Fibroblast of skin of left biceps (primary cell): ENCODE data around the gene ACSF3.

Experiments used
- DNase-seq, 2 experiments: peaks; one replicate each; pipeline ENCODE4 v3.0.0-alpha.2; 2013; ENCODE audit warnings: low read depth in 2 of 2

Gene ACSF3

DNA sequence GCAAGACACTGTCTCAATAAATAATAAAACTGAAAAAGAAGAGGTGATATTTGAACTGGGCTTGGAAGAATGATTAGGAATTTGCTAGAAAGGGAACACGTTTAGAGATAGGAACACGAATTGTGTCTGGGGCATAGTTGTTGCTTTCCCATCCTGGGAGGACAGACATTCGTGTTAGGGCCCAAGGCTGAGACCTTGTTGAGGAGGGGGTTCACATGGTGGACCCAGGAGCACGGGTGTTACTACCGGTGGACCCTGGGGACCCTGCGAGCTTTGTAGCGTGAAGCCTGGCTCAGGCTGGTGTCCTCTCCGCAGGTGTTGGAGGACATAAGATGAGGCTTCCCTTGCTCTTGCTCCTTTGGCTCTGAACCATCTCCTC lies 1.2 kb downstream of the ACSF3 start:
- no peak for DNase-seq

DNA sequence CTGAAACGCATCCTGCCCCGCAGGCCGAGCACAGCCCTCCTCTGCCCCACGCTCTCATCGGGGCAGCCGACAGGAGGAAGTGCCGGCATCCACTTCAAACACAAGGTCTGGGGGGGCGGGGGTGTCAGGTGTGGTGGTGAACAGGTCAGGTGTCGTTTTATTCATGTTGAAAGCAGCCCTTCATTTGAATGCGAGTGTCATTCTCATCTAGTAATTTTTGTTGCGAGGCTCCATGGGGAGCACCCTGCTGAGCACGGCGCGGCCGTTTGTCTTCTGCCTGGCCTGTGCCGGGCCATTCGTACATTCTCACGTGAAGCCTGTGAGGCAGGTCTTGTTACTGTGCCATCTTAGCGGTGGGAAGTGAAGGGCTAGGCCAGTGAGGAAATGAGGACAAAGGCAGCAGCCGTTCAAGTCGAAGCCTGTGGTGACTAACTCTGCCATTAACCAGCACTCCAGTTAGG lies 1.9 kb downstream of the ACSF3 start:
- no peak for DNase-seq

DNA sequence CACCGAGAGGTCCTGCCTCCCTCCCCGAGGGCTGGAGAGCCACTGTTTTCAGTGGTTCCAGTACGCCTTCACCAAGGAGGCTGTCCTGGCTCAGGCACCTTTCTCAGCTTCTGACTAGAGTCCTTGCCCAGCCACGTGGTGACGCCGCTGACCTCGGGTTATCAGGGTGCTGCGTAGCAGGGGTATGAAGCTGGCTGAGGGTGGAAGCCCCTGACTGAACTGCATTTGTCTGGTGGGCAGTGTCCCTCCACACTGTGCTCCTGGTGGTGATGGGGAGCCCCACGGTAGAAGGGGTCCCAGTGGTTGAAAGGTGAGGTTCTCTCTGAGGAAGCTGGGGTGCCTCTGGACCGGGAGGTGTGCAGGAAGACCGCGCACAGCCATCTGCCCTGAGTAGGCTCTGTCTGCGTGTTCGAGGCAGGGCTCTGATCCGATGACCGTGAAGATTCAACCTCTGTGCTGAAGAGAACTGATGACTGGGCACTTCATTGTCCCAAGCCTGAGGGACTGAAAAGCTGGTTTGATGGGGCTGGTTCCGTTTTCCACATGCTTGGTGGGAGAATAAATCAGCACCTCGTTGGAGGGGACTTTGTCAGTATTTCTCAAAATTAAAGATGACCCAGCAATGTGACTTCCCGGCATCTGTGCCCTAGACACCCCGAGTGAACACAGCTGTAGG lies 2.5 kb downstream of the ACSF3 start:
- DNase-seq: no peak

DNA sequence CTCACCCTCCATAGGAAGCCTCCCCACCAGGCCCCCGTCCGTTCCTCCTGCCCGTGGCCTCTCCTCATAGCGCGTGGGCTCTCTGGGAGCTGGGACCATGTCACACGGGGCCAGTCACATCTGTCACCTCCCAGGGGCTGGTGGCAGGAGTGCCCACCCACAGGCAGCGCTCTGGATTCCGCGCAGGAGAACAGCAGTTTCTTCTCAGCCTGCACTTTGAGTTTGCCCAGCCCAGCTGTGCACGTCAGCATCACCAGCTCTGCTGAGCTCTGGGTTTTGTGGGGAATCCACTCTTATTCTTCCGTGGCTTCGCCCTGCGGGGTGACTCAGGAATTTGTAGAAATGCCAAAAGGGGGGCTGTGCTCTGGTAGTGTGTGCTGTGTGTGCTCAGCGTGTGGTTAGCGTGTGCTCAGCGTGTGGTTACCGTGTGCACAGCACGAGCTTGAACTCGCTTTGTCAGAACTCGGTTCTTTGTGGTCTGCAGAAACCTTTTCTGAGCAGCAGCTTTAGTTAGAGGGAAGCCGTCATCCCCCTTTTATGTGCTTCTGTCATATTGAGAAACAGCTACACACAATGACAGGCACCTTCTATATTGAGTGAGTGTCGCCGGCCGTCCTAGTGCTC lies 3.2 kb downstream of the ACSF3 start:
- DNase-seq: no peak

DNA sequence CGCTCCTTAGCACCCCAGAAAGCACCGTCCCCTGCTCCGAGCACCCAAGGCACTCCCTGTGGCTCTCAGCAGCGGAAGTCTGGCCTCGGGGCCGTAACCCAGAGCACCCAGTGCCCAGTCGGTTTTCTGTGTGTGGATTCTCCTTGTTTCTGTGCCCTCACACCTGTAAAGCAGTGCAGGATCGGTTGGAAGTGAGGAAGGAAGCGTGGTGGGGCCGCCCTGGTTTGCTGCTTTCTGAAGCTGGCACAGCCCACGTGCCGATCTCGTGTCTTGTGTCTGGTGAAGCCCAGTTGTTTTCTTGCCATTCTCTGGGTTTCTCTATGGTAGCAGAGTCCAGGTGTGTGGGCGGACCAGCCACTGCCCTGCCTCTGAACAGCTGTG lies 3.7 kb downstream of the ACSF3 start:
- DNase-seq: no peak

DNA sequence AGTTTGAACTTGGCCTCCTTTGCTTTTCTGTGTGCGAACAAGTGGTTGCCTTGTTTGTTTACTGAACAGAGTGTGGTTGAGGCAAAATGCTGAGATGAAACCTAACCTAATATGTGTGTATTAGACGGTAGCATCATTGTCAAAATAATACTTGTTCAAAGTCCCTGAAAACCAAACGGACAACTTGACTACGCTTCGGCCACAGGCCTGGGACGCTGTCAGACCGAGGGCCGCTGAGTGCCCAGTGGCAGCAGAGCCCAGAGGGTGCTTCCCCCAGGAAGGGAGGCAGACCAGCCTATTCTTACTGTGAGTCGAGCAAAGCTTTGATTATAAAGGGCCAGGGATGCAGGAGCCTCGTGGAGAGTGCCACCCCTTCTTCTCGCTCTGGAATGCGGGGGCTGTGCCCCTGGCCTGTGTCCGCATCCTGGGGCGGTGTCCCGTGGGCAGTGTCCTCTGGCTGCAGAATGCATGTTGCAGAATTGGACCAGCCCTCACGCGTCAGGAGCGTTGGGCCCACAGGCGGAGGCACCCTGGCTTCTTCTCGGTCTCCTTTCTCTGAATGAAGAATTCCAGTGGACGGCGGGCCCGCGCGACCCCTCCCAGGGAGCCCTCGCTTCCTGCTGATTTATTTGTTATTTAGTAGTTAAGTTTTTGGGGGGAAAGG lies 5.2 kb downstream of the ACSF3 start:
- DNase-seq: no peak

DNA sequence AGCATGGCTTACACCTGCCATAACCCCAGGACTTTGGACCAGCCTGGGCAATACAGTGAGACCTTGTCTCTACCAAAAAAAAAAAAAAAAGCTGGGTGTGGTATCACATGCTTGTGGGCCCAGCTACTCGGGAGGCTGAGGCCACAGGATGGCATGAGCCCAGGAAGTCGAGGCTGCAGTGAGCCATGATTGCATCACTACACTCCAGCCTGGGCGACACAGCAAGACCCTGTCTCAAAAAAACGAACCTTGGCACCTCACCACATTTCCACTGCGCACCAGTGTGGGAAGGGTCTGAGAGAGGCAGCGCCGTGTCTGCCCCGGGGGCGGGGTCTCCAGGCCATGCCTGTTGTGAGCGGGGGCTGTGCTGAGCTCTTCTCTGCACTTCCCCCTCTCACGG lies 6.3 kb downstream of the ACSF3 start:
- DNase-seq: no peak

DNA sequence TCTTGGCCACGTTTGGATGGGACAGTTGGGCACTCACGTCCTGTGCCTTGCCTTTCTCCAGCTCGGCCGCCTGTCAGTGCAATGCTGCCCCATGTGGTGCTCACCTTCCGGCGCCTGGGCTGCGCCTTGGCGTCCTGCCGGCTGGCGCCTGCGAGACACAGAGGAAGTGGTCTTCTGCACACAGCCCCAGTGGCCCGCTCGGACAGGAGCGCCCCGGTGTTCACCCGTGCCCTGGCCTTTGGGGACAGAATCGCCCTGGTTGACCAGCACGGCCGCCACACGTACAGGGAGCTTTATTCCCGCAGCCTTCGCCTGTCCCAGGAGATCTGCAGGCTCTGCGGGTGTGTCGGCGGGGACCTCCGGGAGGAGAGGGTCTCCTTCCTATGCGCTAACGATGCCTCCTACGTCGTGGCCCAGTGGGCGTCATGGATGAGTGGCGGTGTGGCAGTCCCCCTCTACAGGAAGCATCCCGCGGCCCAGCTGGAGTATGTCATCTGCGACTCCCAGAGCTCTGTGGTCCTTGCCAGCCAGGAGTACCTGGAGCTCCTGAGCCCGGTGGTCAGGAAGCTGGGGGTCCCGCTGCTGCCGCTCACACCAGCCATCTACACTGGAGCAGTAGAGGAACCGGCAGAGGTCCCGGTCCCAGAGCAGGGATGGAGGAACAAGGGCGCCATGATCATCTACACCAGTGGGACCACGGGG lies 7.1 kb downstream of the ACSF3 start:
- DNase-seq: no peak

DNA sequence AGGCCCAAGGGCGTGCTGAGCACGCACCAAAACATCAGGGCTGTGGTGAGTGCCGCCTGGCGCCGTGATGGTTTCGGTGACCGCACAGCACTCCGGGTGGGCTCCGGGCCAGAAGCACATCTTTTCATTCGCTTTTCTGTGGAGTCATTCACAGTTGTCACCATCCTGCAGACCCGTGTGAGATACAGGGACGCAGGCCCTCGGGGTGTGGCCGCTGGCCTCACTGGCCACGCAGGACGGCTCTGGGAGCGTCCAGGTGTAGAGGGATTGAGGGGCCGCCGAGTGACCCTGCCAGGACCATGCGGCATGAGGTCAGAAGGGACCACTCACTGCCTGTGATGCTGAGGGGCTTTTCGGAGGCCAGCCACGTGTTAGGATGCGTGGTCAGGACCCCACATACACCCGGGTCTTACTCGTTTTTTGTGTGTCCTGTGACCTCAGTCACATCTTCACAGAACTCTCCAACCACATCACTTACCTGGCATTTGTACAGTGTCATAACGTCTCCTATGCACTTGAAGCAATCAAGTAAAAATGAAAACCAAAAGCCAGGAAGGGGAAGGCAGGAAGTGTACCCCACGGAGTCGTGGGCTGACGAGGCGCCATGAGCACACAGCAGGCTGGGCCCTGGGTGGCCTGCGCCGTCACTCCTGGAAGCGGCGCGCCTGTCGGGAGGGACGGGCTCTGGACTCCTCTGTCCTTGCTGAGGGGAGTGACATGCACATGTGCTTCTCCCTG lies 7.8 kb downstream of the ACSF3 start:
- no peak for DNase-seq

DNA sequence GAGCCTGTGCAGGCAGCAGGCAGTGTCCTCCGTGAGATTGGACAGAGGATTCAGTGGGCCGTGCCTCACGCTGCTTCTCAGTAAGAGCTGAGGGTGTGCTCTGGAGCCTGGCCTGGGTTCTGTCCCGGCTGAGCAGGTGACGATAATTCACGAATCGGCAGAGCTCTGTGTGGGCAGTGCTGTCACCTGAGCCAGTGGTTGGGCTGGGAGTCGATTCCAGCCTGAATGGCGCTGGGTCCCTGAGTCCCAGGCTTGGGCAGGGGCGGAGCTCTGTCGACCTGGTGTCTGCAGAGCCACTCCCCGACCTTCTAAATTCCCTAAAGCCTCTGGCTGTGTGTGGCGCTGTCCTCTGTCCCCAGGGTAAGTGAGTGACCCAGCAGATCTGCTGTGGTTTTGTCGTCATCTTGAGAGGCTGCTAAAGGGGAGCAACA lies 8.4 kb downstream of the ACSF3 start:
- no peak for DNase-seq

DNA sequence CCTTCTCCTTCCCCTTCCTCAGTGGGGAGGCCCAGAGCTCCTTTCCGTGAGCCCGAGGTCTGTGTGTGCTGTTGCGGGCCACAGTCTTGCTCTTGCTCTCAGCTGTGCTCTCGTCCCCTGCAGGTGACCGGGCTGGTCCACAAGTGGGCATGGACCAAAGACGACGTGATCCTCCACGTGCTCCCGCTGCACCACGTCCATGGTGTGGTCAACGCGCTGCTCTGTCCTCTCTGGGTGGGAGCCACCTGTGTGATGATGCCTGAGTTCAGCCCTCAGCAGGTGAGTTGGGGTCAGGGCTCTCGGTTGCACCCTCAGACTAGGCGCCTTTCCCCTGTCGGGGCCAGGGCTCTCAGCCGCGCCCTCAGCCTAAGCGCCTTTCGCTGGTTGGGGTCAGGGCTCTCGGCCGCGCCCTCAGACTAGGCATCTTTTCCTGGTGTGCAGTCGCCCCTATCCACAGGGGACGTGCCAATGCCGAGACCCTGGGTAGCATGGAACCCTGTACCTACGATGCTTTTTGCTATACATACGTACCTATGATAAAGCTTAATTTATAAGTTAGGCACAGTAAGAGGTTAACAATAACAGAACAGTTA lies 8.9 kb downstream of the ACSF3 start:
- no peak for DNase-seq

DNA sequence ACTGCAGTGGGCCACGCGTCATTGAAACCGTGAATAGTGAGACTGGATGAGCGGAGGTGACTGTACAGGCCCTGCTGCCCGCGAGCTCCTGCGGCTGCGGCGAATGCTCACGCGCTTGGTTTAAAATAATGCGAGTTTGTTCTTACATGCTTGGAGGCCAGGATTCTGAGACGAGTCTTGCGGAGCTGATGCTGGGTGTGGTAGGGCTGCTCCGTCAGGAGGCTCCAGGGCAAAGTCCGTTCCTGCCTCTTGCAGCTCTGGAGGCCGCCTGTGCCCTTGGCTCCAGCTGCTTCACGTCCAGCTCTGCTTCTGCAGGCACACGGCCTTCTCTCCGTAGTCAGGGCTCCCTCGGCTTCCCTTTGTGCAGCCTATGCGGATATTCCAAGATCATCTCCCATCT lies 9.5 kb downstream of the ACSF3 start:
- DNase-seq: no peak

DNA sequence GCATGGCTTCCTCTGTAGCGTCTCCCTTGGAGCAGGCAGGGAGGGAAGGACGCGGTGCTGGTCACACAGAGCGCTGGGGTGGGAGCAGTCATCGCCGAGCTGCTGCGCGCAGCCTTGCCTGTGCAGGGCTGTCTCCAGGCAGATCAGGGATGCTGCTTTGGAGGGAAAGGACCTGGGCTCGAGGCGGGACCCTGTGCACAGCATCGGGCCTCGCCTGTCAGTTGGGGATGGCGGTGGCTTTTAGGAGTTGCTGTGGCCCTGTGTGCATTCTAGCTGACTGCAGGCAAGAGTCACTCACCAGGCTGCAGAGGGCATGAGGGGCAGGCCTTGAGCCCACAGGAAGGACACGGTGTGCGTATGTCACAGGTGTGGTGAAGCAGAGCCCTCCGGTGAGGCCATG lies 10.1 kb downstream of the ACSF3 start:
- no peak for DNase-seq

DNA sequence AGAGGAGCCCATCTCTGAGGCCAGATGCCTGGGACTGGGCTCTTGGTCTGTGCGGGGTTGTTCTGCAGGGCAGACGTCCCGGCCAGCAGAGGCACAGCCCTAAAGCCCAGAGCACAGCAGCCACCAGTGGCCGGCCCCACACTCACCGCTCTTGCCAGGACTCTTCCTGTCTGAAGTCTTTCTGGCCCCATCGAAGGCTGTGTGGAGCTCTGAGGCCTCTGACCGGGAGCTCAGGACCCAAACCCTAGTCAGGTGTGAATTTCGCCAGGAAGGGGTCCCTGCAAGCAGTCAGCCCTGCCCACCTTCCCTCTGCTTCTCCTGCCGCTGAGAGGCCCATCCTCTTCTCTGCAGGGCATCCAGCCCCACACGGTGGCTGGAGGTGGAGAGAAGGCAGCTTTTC lies 10.7 kb downstream of the ACSF3 start:
- no peak for DNase-seq

DNA sequence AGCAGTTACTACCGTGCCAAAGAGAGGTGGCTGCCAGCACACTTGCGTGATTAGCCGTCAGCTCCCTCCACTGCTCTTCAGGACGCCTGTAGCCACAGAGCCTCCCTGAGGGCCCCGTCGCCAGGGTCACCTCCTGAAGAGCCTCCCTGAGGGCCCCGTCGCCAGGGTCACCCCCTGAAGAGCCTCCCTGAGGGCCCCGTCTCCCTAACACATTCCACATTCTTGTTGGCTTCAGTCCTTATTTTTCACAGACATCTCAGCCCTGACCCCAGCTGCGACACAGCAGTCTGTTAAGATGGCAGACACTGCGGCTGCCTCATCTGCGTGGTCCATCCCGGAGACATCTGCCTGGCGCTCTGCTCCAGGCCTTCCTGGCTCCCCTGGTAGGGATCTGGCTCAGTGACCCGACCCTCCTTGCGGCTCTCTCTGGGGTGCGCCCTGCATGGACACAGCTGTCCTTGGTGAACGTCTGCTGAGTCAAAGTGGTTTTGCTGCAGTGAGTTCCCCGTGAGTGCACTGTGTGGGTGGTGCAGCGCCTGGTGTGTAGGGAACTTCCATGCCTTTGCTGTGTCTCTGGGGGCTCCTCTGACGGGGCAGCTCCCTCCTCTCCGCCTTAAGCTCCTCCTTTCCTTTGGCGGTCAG lies 11.4 kb downstream of the ACSF3 start:
- DNase-seq: no peak

DNA sequence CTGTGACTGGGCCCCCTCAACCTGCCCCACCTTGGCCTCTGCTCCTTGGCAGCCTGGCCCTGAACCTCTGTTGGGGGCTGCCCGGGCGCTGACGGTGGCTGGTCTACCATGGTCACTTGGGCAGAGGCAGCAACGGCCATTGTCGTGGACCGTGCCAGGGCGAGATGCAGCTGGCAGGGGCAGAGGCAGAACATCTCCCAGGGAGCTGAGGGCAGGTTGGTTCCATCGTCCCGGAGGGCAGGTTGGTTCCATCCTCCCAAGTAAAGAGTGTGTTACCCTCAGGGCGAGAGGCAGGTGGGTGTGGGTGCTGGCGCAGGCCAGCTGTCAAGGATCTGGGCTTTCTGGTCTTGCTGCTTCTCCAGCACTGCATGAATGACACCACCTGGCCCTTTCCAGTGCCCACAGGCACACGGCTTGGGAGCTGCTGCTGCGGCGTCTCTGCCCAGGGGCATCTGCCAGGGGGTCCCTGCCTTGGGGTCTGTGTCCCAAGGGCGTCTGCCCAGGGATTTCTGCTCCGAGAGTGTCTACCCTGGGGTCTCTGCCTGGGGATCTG lies 12.0 kb downstream of the ACSF3 start:
- no peak for DNase-seq

DNA sequence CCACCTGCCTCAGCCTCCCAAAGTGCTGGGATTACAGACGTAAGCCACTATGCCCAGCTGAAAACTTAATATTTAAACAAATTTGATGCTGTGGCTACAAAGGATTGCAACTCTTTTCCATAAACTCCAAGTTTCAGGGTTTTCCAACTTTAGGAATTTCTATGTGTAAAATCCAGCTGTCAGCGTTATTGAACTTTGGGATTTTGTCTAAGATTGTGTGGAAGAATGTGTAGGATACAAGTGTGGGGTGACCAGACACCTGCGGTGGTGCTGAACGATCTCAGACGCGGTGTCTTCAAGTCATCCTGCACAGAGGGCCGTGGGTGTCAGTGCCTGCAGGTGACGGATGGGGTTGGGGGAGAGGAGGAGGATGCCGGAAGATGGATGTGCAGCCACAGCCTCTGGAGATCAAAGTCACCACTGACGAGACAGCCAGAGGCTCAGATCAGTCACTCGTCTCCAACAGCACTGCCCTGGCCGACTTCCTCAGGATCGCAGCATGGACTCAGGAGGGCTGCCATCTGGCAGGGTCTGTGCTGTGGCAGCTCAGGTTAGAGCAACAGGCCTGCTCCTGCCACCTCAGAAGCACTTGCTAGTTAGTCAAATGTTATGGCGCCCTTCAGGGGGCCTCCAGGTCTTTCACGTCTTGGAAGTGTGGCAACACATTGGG lies 13.0 kb downstream of the ACSF3 start:
- no peak for DNase-seq

DNA sequence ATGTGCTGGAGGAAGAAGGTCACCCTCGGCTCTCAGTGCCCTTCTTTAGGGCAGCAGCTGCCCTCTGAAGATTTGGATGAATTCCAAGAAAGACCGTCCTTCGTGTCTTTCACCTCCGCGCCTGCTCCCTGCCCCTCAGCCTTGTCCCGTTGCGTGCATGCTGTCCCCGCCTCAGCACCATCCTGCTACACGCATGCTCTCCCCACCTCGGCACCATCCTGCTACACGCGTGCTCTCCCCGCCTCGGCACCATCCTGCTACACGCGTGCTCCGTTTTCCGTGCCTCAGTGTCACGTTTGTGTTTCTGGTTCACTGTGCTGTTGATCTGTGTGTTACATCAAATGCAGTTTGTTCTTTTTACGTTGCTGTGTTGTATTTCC lies 13.5 kb downstream of the ACSF3 start:
- no peak for DNase-seq

DNA sequence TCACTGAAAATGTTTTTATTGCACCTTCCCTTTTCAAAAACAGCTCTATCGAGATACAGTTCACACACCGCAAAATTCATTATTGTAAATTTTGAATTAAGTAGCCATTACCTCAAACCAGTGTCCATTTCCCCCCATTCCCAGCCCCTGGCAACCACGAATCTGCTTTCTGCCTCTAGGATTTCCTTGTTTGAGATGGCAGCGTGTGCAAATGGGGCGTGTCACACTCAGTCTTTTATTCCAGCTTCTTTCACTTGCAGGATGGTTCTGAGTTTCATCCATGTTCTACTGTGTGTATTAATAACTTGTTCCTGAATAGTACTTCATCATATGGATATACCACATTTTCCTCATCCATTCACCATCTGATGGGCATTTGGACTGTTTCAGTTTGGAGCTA lies 14.8 kb downstream of the ACSF3 start:
- DNase-seq: no peak

DNA sequence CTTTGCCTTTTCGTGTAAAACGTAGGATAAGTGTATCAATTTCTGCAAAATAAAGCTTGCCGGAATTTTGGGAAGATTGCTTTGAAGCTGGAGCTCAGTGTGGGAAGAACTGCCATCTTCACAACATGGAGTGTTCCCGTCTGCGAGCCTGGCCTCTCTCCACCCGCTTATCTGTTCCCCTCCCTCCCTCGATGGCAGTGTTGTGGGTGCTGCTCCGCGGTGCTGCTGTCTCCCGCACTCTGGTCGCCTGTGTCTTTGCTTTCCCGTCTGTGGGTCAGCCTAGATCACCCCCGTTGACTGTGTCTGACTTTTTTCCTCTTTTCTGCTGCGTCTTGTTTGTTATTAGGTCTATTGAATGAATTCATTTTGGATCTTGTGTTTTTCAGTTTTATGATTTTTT lies 17.0 kb downstream of the ACSF3 start:
- DNase-seq: no peak
